Kidney epithelial cell (primary cell): ENCODE measurements around the gene FRAT2. TPM values are rescaled to one million over a fixed set of nuclear protein-coding genes. Genes with fewer than 3 reads are reported as not detected.

Experiments used
- DNase-seq: peaks from one replicate; pipeline ENCODE4 v3.0.0-alpha.2; 2010; ENCODE audit warnings: low read depth
- H3K27me3 ChIP-seq: 2 replicates; pipeline ENCODE4 v1.6.0; 2011; ENCODE audit warnings: low read length; ENCODE audit not compliant: control insufficient read depth, insufficient read depth
- H3K36me3 ChIP-seq: 2 replicates; pipeline ENCODE4 v1.5.1; 2011; ENCODE audit warnings: low read length; ENCODE audit not compliant: control insufficient read depth, insufficient read depth
- H3K4me3 ChIP-seq: 2 replicates; pipeline ENCODE4 v1.5.1; 2011; ENCODE audit warnings: low read depth, mild to moderate bottlenecking, control low read depth, low read length
- total RNA-seq: library from RNA; depleted of rRNA; stranded (reverse); fragments of >200 nt; gene quantifications from 2 replicates; pipeline ENCODE4 v1.2.3, GENCODE V29; 2015
- TF ChIP-seq, protein P1 (sequence below): IDR thresholded peaks from 2 replicates; pipeline ENCODE4 v1.5.1; 2011; ENCODE audit warnings: mild to moderate bottlenecking, moderate library complexity, low read length, control low read depth, inconsistent platforms; ENCODE audit not compliant: insufficient read depth, poor library complexity, severe bottlenecking

Gene FRAT2
- total RNA-seq, 1 donor from 2014 or later, result 10.7 TPM

- Histone ChIP-seq H3K27me3 (no peaks in the 10 kb centered on the region), H3K36me3 (peaks cover 1% of the 10 kb centered on the region), H3K4me3 (no peak overlapping the region)
- TF ChIP-seq, protein P1, sequence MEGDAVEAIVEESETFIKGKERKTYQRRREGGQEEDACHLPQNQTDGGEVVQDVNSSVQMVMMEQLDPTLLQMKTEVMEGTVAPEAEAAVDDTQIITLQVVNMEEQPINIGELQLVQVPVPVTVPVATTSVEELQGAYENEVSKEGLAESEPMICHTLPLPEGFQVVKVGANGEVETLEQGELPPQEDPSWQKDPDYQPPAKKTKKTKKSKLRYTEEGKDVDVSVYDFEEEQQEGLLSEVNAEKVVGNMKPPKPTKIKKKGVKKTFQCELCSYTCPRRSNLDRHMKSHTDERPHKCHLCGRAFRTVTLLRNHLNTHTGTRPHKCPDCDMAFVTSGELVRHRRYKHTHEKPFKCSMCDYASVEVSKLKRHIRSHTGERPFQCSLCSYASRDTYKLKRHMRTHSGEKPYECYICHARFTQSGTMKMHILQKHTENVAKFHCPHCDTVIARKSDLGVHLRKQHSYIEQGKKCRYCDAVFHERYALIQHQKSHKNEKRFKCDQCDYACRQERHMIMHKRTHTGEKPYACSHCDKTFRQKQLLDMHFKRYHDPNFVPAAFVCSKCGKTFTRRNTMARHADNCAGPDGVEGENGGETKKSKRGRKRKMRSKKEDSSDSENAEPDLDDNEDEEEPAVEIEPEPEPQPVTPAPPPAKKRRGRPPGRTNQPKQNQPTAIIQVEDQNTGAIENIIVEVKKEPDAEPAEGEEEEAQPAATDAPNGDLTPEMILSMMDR, result no peak
- DNase-seq, result no peak
Observed at GRCh38 chr10:97367126-97367649, 32.7 kb upstream of the FRAT2 start.

- TF ChIP-seq, protein P1, result no peak
- peaks cover 1% of the 10 kb centered on the region for H3K36me3 ChIP-seq
Observed at GRCh38 chr10:97366572-97366971, 32.0 kb upstream of the FRAT2 start.

GRCh38 chr10:97365761-97366351 is 31.3 kb upstream of the FRAT2 start:
- H3K27me3 ChIP-seq, result no peaks in the 10 kb centered on the region
- TF ChIP-seq, protein P1, result no peak
- peaks cover 1% of the 10 kb centered on the region for H3K36me3 ChIP-seq
- no peak overlapping the region for H3K4me3 ChIP-seq
- DNase-seq, result no peak

More at GRCh38 chr10:97366572-97366971, 32.0 kb upstream of the FRAT2 start:
- Histone ChIP-seq H3K4me3 (no peak overlapping the region), H3K27me3 (no peaks in the 10 kb centered on the region)
- no peak for DNase-seq

GRCh38 chr10:97363071-97363470 is 28.5 kb upstream of the FRAT2 start:
- DNase-seq, result no peak
- H3K4me3 ChIP-seq, result no peak overlapping the region
- H3K27me3 ChIP-seq, result no peaks in the 10 kb centered on the region
- TF ChIP-seq, protein P1, result no peak
- peaks cover 1% of the 10 kb centered on the region for H3K36me3 ChIP-seq

DNA sequence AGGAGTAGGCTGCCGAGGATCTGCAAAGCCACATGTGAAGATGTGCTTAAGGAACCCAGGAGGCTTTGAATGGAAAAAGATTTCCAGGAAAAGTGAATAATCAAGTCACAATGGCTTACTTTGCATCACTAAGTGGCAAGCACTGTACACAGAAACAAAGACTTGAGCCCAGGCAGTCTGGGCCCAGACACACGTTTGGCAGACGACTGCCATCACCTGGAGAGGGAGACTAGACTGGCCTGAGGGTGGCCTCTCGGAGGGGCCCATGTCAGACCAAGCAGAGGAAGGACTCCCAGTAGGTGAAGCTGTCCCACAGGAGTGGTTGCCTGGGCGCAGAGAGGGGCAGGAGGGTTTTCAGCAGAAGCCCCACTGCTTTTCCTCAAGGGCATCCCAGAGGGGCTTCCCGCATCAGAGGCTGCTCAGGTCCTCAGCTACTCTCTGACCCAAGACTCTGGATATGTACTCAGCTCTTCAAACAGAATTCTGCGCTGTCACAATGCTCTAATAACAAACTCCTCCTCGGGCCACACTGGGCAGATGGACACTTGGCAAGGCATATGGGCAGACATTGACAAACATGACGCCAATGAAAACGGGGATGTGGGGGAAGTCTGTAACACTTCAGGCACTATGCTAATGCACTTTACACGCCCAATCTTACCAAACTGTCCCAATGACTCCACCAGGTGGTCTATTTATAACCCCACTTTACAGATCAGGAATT is 27.9 kb upstream of the FRAT2 start:
- TF ChIP-seq, protein P1, result no peak
- no peaks in the 10 kb centered on the region for H3K27me3 ChIP-seq
- peaks cover 1% of the 10 kb centered on the region for H3K36me3 ChIP-seq
- no peak for DNase-seq
- H3K4me3 ChIP-seq, result no peak overlapping the region
